MM.1S (cell line): ENCODE measurements around the gene TMEM175.

ENCODE experiments used
- DNase-seq: peaks from one replicate; pipeline ENCODE4 v3.0.0-alpha.2; 2015
- H2AFZ ChIP-seq: fragments of 300-600 bp; sonication (generic); 2 replicates; pipeline ENCODE4 v1.6.0; 2016; ENCODE audit warnings: antibody characterized with exemption, low read length
- H3F3A ChIP-seq: fragments of 300-600 bp; sonication (generic); 2 replicates; pipeline ENCODE4 v1.6.1; 2016; ENCODE audit warnings: mild to moderate bottlenecking, antibody characterized with exemption, low read length, moderate library complexity, mixed read lengths; ENCODE audit not compliant: insufficient read depth
- H3K27ac ChIP-seq: fragments of 300-600 bp; sonication (generic); 2 replicates; pipeline ENCODE4 v1.5.1; 2016; ENCODE audit warnings: mild to moderate bottlenecking, low read length
- H3K27me3 ChIP-seq: fragments of 300-600 bp; sonication (generic); replicated peaks from 2 replicates; pipeline ENCODE4 v1.6.0; 2016; ENCODE audit warnings: low read length; ENCODE audit not compliant: insufficient read depth
- H3K36me3 ChIP-seq: fragments of 300-600 bp; sonication (generic); replicated peaks from 2 replicates; pipeline ENCODE4 v1.6.1; 2016; ENCODE audit warnings: mild to moderate bottlenecking, low read length, mixed read lengths; ENCODE audit not compliant: insufficient read depth
- H3K4me1 ChIP-seq: fragments of 300-600 bp; sonication (generic); 2 replicates; pipeline ENCODE4 v1.6.1; 2016; ENCODE audit warnings: low read length, mixed read lengths
- H3K4me2 ChIP-seq: fragments of 300-600 bp; sonication (generic); 2 replicates; pipeline ENCODE4 v1.6.0; 2016; ENCODE audit warnings: low read depth, low read length
- H3K4me3 ChIP-seq: fragments of 300-600 bp; sonication (generic); 2 replicates; pipeline ENCODE4 v1.5.1; 2016; ENCODE audit warnings: low read length, mixed read lengths
- H3K79me2 ChIP-seq: fragments of 300-600 bp; sonication (generic); 2 replicates; pipeline ENCODE4 v1.6.1; 2016; ENCODE audit warnings: mixed run types, low read length, mixed read lengths
- H3K9ac ChIP-seq: fragments of 300-600 bp; sonication (generic); 2 replicates; pipeline ENCODE4 v1.6.1; 2016; ENCODE audit warnings: low read length, mixed read lengths
- H3K9me2 ChIP-seq: fragments of 300-600 bp; sonication (generic); replicated peaks from 2 replicates; pipeline ENCODE4 v1.6.1; 2016; ENCODE audit warnings: mild to moderate bottlenecking, low read length, mixed read lengths; ENCODE audit not compliant: insufficient read depth
- H3K9me3 ChIP-seq: fragments of 300-600 bp; sonication (generic); replicated peaks from 2 replicates; pipeline ENCODE4 v1.6.1; 2016; ENCODE audit warnings: mild to moderate bottlenecking, low read length, mixed read lengths; ENCODE audit not compliant: insufficient read depth
- H4K20me1 ChIP-seq: fragments of 300-600 bp; sonication (generic); 2 replicates; pipeline ENCODE4 v1.6.1; 2016; ENCODE audit warnings: mild to moderate bottlenecking, low read length, moderate library complexity, mixed read lengths; ENCODE audit not compliant: insufficient read depth
- CTCF ChIP-seq: fragments of 300-600 bp; sonication (generic); IDR thresholded peaks from 2 replicates; pipeline ENCODE4 v1.5.1; 2016; ENCODE audit warnings: antibody characterized with exemption, low read length, mixed read lengths
- EZH2 ChIP-seq: fragments of 300-600 bp; sonication (generic); optimal IDR thresholded peaks from 2 replicates; pipeline ENCODE3; 2017; ENCODE audit warnings: low read depth, mild to moderate bottlenecking, antibody characterized with exemption, low read length, mixed read lengths
- EZH2phosphoT487 ChIP-seq: fragments of 300-600 bp; sonication (generic); IDR thresholded peaks from 2 replicates; pipeline ENCODE4 v1.6.1; 2018; ENCODE audit warnings: antibody characterized with exemption, low read length

Gene TMEM175

GRCh38 chr4:949656-950055 lies 17.4 kb downstream of the TMEM175 start:
- Histone ChIP-seq H3K4me3 (no peak overlapping the region), H3K79me2 (no peaks in the 10 kb centered on the region), H3K9ac (no peak overlapping the region), H4K20me1 (no peaks in the 10 kb centered on the region), H3K36me3 (no peaks in the 10 kb centered on the region), H3K9me3 (no peaks in the 10 kb centered on the region), H3K9me2 (no peaks in the 10 kb centered on the region), H3F3A (no peaks in the 10 kb centered on the region), H3K27me3 (no peaks in the 10 kb centered on the region), H3K4me2 (no peak overlapping the region), H3K4me1 (no peaks in the 10 kb centered on the region), H2AFZ (no peak overlapping the region), H3K27ac (no peak overlapping the region)
- TF ChIP-seq EZH2phosphoT487 = no peak
- no peak for TF ChIP-seq CTCF
- TF ChIP-seq EZH2 = no peak
- no peak for DNase-seq

GRCh38 chr4:950136-951020 lies 18.1 kb downstream of the TMEM175 start:
- no peaks in the 10 kb centered on the region for H4K20me1 ChIP-seq
- no peaks in the 10 kb centered on the region for H3K9me2 ChIP-seq
- no peaks in the 10 kb centered on the region for H3K36me3 ChIP-seq
- no peak for DNase-seq
- no peaks in the 10 kb centered on the region for H3K79me2 ChIP-seq
- H3K4me3 ChIP-seq = no peak overlapping the region
- no peaks in the 10 kb centered on the region for H3K4me1 ChIP-seq
- H3K4me2 ChIP-seq = no peak overlapping the region
- H3K27me3 ChIP-seq = no peaks in the 10 kb centered on the region
- H3F3A ChIP-seq = no peaks in the 10 kb centered on the region
- no peaks in the 10 kb centered on the region for H3K9me3 ChIP-seq
- H3K27ac ChIP-seq = no peak overlapping the region
- no peak overlapping the region for H2AFZ ChIP-seq
- TF ChIP-seq EZH2phosphoT487 (no peak), EZH2 (no peak), CTCF (no peak)
- H3K9ac ChIP-seq = no peak overlapping the region

GRCh38 chr4:951186-951585 lies 18.9 kb downstream of the TMEM175 start:
- H3K27me3 ChIP-seq = no peaks in the 10 kb centered on the region
- TF ChIP-seq EZH2 = no peak
- no peak for TF ChIP-seq CTCF
- TF ChIP-seq EZH2phosphoT487 = no peak
- H2AFZ ChIP-seq = no peak overlapping the region
- H3K9me2 ChIP-seq = no peaks in the 10 kb centered on the region
- H3K4me2 ChIP-seq = no peak overlapping the region
- no peaks in the 10 kb centered on the region for H3K9me3 ChIP-seq
- DNase-seq = no peak
- H3K79me2 ChIP-seq = no peaks in the 10 kb centered on the region
- H3K36me3 ChIP-seq = no peaks in the 10 kb centered on the region
- no peaks in the 10 kb centered on the region for H3K4me1 ChIP-seq
- no peak overlapping the region for H3K4me3 ChIP-seq
- no peaks in the 10 kb centered on the region for H3F3A ChIP-seq
- no peak overlapping the region for H3K27ac ChIP-seq
- no peak overlapping the region for H3K9ac ChIP-seq
- no peaks in the 10 kb centered on the region for H4K20me1 ChIP-seq
